HuH-7 (cell line): Measurements from ENCODE around the gene ANKUB1.
A peak's percentile ranks its signal among the peaks of the same experiment; 100 is the strongest.

Source experiments
- DNase-seq: peaks from one replicate; pipeline ENCODE4 v3.0.0; 2011; ENCODE audit warnings: low spot score

ANKUB1 gene

GRCh38 chr3:149763565-149764195, 28.7 kb downstream of the ANKUB1 start:
- DNase-seq, result no peak

- no peak for DNase-seq
These were observed 38.6 kb downstream of the ANKUB1 start for GRCh38 chr3:149753717-149754116.

GRCh38 chr3:149752788-149753136, 39.6 kb downstream of the ANKUB1 start:
- DNase-seq, result no peak

GRCh38 chr3:149752051-149752787, 40.1 kb downstream of the ANKUB1 start, which contains the start of gene COMMD2:
COMMD2 (minus strand) TSS chr3:149752489; CDS start chr3:149752444, 45 bp downstream.
- DNase-seq, result peak; percentile 57

GRCh38 chr3:149751551-149751950, 40.8 kb downstream of the ANKUB1 start:
- no peak for DNase-seq

GRCh38 chr3:149744606-149745005, 47.7 kb downstream of the ANKUB1 start:
- no peak for DNase-seq

- no peak for DNase-seq
These were observed 48.2 kb downstream of the ANKUB1 start for GRCh38 chr3:149744151-149744550.

GRCh38 chr3:149739396-149739795, 53.0 kb downstream of the ANKUB1 start:
- no peak for DNase-seq

GRCh38 chr3:149738876-149739275, 53.5 kb downstream of the ANKUB1 start:
- DNase-seq, result no peak

GRCh38 chr3:149736953-149737205, 55.5 kb downstream of the ANKUB1 start:
- DNase-seq, result no peak

- DNase-seq, result no peak
These were observed 56.0 kb downstream of the ANKUB1 start for GRCh38 chr3:149736175-149736952.

- no peak for DNase-seq
These were observed 60.1 kb downstream of the ANKUB1 start for GRCh38 chr3:149732234-149732633.

GRCh38 chr3:149727656-149728055, 64.7 kb downstream of the ANKUB1 start:
- no peak for DNase-seq

GRCh38 chr3:149726716-149727407, 65.5 kb downstream of the ANKUB1 start:
- DNase-seq, result no peak

- DNase-seq, result no peak
These were observed 68.6 kb downstream of the ANKUB1 start for GRCh38 chr3:149723781-149724180.

GRCh38 chr3:149720918-149721317, 71.4 kb downstream of the ANKUB1 start:
- DNase-seq, result no peak

GRCh38 chr3:149717391-149718056, 74.8 kb downstream of the ANKUB1 start:
- peak; percentile 35 for DNase-seq

GRCh38 chr3:149716984-149717383, 75.4 kb downstream of the ANKUB1 start:
- DNase-seq, result no peak

- no peak for DNase-seq
These were observed 77.1 kb downstream of the ANKUB1 start for GRCh38 chr3:149715247-149715646.

- DNase-seq, result no peak
These were observed 78.4 kb downstream of the ANKUB1 start for GRCh38 chr3:149713730-149714654.
